DLD1 (cell line): ENCODE results near the gene GRN.
"Not testable (repeated sequence)": the region's sequence is repeated elsewhere in the genome, so short reads cannot be mapped to it uniquely, and the experiment has no call there.

ENCODE experiments used
- in situ Hi-C: cut with HindIII; loops from 2 replicates; pipeline ENCODE4 v1.10.0; 2017; ENCODE audit warnings: low sequenced_read_pairs

GRN gene

GRCh38 chr17:44379887-44380286 is 34.8 kb downstream of the GRN start:
- in situ Hi-C loops = no loop called here

DNA sequence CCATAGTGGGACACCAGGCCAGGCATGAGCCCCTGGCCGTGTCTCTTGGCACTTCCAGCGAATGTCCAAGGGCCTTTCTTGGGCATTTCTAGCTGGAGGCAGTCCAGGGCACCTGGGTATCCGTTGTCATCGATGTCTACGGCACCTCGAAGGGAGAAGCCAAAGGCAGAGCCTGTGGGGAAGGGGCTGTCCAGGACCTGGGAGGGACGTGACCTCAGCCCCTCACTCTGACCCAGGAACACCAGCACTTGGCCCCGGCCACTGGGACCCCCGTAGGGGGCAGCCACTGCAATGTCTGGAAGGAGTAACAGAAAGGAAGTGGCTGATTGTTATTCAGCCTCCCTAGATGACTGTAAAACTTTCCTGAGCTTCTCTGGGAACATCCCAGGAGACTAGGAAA is 35.7 kb downstream of the GRN start:
- in situ Hi-C loops = no loop called here

- in situ Hi-C loops = no loop called here
Observed at GRCh38 chr17:44381810-44382305, 36.8 kb downstream of the GRN start.

DNA sequence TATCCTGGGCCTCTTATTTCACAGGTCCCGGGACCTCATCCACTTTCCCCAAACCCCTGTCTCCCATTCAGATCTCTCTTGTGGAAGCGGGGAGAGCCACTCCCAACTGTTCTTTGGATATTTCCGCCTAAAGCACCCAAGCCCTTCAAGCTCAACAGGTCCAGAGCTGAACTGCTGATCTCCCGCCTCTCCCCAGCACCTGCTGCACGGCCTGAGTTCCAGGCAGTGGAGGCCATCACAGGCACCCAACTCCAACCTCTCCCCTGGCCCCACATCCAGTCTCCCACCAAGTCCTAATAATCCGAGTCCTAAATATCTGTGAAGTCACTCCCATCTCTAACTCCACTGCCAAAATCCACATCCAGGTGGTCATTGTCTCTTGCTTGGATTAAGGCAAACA is 37.8 kb downstream of the GRN start:
- in situ Hi-C loops = no loop called here

DNA sequence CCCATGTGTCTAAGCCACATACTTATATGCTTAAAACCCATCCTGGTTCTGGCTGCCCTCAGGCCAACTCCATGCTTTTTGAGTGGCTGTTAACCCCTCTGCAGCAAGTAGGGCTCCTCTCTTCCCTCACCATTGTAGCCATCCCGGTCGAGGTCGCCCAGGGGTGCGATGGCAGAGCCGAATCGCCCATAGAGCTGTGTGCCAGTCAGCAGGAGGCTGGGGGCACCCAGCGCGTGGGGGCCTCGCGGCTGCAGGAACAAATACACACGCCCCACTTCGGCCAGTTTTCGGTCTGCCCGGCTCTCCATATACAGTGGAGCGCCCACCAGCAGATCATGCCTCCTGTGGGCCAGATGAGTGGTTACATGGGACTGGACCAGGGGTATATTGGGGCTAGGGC is 38.3 kb downstream of the GRN start:
- in situ Hi-C loops = no loop called here

- in situ Hi-C loops = no loop called here
Observed at GRCh38 chr17:44383861-44384260, 38.8 kb downstream of the GRN start.

DNA sequence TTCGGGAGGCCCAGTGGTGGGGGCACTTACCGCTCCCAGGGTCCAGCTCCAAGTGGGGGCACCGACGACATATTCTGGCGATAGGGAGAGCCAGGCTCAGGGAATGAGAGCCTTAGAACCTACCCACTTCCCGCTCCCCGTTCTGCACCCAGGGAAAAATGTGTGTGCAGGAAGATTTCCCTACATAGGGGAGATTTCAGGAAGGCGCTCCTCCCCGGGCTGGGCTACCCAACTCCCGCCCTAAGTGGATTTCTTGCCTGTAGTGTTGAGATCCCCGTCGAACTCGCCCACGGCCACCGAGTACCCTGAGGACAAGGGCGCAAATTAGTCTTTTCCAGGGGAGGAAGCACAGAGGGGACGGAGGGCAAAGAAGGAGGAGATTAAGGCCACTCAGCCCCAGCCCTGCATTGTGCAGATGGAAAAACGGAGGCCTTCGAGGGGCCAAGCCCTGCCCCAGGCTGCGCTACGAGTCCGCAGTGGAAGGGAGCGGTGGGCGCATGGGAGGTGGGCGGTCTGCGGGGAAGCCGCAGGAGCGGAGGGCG is 39.2 kb downstream of the GRN start:
- in situ Hi-C loops = no loop called here

GRCh38 chr17:44384823-44385286 is 39.8 kb downstream of the GRN start:
- in situ Hi-C loops = no loop called here

DNA sequence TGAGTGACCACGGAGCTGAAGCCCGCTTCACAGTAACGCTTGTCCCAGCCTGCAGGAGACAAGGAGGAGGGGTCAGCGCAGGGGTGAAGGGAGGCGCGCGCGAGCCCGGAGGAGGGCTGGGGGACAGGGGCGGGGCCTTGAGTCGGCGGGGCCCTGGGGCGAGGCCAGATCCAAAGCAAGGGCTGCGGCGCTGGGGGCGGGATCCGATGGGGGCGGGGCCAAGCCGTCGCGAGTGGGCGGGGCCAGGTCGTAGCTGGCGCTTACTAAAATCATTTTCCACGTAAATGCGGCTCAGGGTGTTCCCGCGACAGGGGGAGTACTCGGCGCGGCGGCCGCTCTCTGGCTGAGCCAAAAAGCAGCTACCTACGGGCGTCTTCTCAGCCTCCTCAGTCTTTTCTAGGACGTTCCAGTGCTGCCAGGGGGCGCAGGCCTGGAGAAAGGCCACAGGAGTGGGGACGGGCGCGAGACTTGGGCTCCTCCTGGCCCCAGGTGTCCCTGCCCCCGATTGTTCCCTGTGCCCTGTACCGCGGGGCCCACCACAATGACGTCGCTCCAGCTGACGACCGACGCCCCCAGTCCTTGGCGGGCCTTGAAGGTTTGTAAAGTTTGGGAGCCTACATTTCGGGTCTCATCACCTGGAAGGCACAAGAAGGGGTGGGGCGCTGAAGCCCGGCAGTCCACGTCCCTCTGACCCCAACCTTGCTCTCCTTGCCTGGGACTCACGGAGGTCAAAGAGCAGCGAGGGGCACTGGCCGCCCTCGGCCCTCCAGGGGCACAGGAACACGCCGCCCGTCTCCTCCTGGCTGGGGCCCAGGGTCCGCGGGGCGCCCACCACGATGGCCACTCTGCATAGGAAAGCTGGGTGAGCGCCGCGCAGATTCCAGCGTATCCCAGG is 40.4 kb downstream of the GRN start:
- in situ Hi-C loops = no loop called here

DNA sequence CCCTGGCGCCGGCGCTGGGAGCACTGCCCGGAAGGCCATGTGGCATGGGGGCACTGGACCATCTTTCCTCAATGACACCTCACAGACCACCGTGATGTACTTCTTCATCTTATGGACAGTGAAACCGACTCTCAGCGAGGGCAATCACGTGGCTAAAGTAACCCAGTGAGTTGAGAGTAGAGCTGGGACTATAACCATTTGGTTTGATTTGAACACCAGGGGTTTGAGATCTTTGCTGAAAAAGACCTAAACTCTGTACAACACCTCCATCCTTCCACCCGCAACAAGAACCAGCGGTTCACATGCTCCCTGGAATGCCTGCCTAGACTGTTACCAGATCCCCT is 41.1 kb downstream of the GRN start:
- in situ Hi-C loops = no loop called here

- in situ Hi-C loops = no loop called here
Observed at GRCh38 chr17:44387804-44388203, 42.7 kb downstream of the GRN start.

- in situ Hi-C loops = no loop called here
Observed at GRCh38 chr17:44389281-44389680, 44.2 kb downstream of the GRN start, which contains the start of gene ITGA2B. Gene ITGA2B (minus strand): TSS chr17:44389649. CDS start chr17:44389473, 176 bp downstream.

DNA sequence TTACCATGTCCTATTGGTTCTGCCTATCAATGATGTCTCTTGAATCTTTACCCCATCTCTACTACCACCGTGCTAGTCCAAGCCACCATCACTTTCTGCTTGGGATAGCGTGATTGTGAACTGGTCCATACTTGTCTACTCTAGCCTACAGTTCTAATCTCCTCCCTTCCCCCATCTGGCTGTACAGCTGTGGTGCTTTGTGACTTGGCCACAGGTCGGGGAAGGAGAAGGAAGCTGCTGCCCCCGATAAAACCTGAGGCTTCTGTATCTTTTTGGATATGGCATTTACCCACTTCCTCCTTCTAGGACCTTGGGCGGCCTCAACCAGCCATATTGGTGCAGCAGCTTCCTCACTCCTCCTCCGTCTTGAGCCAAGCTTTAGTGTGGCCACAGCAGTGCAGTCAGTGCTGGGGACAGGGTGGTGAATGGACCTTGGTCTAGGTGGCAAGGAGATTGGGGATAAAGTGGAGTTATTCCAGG is 44.7 kb downstream of the GRN start:
- in situ Hi-C loops = no loop called here

- in situ Hi-C loops = no loop called here
Observed at GRCh38 chr17:44390250-44390870, 45.3 kb downstream of the GRN start.

DNA sequence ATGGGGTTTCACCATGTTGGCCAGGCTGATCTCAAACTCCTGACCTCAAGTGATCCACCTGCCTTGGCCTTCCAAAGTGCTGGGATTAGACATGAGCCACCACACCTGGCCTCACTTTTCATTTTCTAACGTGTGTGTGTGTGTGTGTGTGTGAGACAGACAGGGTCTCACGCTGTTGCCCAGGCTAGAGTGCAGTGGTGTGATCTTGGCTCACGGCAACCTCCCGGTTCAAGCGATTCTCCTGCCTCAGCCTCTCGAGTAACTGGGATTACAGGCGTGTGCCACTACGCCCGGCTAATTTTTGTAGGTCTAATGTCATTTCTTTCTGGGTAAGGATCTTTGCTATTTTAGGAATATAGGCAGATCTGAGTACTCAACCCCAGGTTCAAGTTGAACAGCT is 49.0 kb downstream of the GRN start:
- in situ Hi-C loops = not testable (repeated sequence)

DNA sequence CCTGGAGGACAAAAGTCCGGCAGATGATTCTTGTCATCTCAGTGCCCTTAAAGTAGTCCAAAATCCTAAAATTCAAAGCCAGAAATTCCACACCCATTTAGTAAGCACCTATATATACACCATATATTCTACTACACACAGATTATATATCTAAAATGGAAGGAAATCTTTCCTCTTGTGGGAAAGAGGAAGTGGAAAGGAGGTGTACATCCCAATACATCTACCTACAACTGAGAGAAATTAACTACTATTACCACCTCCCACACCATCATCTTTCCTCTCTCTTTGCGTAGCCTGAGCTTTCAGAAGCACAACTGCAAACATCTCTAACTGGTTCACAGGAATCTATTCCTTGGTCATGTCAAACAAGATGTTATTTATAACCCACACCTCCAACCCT is 49.7 kb downstream of the GRN start:
- in situ Hi-C loops = no loop called here

- in situ Hi-C loops = no loop called here
Observed at GRCh38 chr17:44396946-44397345, 51.8 kb downstream of the GRN start.

DNA sequence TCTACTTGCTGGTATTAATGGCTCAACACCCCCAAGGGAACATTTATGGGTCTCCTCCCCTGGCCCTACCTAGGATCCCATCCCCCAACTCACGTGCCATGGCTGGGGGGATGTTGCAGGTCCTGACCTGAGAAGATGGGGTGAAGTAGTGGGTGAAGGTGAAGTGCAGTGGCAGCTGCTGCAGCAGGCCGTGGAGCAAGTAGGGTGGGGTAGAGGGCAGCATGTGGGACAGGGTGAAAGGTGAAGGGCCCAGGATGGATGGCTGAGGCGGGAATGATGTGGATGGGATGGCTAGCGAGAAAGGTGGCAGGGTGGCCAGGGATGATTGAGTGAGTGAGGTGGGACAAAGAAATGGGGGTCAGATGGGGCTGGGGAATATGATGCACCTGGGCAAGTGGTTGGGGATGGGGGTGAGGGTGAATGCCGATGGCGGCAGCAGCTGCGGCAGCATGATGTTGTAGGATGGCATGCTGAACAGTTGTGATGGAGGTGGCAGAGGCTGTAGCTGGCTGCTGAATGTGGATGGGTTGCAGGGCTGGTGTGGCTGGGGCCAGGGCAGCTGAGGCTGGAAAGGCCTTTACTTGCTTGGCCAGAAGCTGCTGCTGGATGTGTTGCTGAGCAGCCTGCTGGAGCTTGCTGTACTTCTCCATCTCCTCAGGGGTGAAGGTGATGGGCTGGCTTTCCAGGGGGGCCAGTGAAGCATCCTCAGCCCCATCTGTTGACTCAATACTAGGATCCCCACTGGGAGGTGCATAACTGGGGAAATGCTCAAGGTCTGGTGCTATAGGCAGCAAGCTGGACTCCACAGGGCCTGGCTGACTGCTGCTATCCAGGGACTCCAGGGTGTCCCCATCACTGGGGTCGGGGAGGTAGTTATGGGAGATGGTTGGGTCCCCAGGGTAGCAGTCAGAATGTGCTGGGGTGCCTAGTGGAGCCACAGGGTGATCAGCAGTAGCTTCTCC is 52.7 kb downstream of the GRN start:
- in situ Hi-C loops = no loop called here

DNA sequence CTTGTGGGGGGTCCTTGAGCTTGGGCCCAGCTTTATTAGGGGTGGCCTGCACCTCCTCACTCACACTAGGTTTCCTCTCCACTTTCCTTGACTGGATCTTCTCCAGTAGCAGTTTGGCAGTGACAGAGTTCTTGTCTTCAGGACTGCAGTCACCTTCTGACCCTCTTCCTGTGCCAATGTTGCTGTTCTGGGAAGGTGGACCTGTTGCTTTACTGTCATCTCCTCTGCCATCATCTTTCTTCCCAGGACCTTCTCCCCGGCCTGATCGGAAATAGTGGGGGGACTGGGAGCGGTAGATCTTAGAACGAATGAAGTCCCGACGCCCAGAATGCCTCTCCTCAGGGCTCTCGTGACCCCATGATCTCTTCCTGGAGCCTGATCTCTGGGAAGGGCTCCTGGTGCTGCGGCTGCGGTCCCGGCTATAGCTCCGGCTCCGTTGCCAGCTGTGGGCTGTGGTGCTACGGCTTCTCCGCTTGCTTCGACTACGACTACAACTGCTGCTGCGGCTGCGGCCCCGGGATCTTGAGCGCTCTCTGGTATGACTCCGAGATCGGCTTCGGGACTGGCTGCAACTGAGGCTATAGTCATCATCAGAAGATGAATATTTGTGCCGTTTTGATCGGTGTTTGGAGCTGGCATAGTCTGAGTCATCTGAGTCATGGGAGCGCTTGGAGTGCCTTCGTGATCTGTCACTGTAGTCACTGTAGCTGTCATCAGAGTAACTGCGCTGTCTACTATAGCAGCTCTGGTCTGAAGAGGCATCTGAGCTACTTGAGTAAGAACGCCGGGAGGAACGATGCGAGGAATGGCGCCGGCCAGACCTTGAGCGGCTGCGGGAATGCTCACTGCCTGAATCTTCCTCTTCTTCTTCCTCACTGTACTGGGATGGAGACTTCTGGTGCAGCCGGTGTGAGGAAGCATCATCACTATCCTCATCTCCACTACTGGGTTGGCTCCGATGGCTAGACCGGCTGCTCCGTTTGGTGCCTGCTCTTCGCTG is 53.9 kb downstream of the GRN start:
- in situ Hi-C loops = no loop called here
